Breast epithelium (tissue), 4 donors: Measurements from ENCODE around the gene ST6GALNAC3. TPM values are rescaled to one million over a fixed set of nuclear protein-coding genes. Genes with fewer than 3 reads are reported as not detected.

Source experiments
- DNase-seq, 2 donors: peaks; one replicate each; pipeline ENCODE4 v3.0.0-alpha.2; 2019; ENCODE audit warnings: low spot score in 2 of 2
- H3K27ac ChIP-seq, 2 donors: fragments of 200-600 bp; sonication (generic) in 1 of 2; one replicate each; pipeline ENCODE4 v1.5.1; 2016 to 2019; ENCODE audit warnings: mild to moderate bottlenecking in 1 of 2
- H3K27me3 ChIP-seq, 2 donors: fragments of 200-600 bp; sonication (generic) in 1 of 2; one replicate each; pipeline versions ENCODE4 v1.5.1 to v1.6.0; 2017 to 2019; ENCODE audit warnings: control low read depth in 1 of 2, mild to moderate bottlenecking in 1 of 2
- H3K36me3 ChIP-seq: fragments of 200-600 bp; one replicate; pipeline ENCODE4 v1.5.1; 2019
- H3K4me1 ChIP-seq, 2 donors: fragments of 200-600 bp; sonication (generic); one replicate each; pipeline ENCODE4 v1.5.1; 2016 to 2019; ENCODE audit warnings: control low read depth in 1 of 2
- H3K4me3 ChIP-seq, 3 donors: fragments of 200-600 bp; sonication (generic); 1 replicate in 2 of 3; 2 replicates in 1 of 3; pipeline ENCODE4 v1.5.1; 2016 to 2019; ENCODE audit warnings: mild to moderate bottlenecking in 3 of 3, moderate library complexity in 2 of 3
- H3K9me3 ChIP-seq, 2 donors: fragments of 200-600 bp; sonication (generic) in 1 of 2; one replicate each; pipeline ENCODE4 v1.5.1; 2016 to 2019; ENCODE audit warnings: control low read depth in 1 of 2
- CTCF ChIP-seq, 3 donors: fragments of 450-650 bp; IDR thresholded peaks; one replicate each; pipeline ENCODE4 v1.5.1; 2016 to 2017; ENCODE audit warnings: antibody characterized with exemption in 3 of 3, mild to moderate bottlenecking in 3 of 3, moderate library complexity in 3 of 3
- POLR2A ChIP-seq: fragments of 450-650 bp; IDR thresholded peaks from one replicate; pipeline ENCODE4 v1.6.1; 2016; ENCODE audit warnings: antibody characterized with exemption, mild to moderate bottlenecking, moderate library complexity
- POLR2AphosphoS5 ChIP-seq, 3 donors: sonication (generic); formaldehyde crosslinking; IDR thresholded peaks; one replicate each; pipeline ENCODE4 v1.6.1; 2017; ENCODE audit warnings: antibody characterized with exemption in 3 of 3
- intact Hi-C: fragments of 100-400 bp; cut with DNase I; formaldehyde crosslinking; loops from one replicate; pipeline ENCODE4 v1.15.1; 2023; ENCODE audit warnings: low total_unique reads
- total RNA-seq, 3 donors: library from RNA; depleted of rRNA; stranded (reverse); fragments of >200 nt; gene quantifications; one replicate each; pipeline ENCODE4 v1.1.0, GENCODE V29; 2016

Gene ST6GALNAC3
- total RNA-seq, 3 donors from 2014 or later = 4.1 to 14.4 (median 8.5) TPM

DNA sequence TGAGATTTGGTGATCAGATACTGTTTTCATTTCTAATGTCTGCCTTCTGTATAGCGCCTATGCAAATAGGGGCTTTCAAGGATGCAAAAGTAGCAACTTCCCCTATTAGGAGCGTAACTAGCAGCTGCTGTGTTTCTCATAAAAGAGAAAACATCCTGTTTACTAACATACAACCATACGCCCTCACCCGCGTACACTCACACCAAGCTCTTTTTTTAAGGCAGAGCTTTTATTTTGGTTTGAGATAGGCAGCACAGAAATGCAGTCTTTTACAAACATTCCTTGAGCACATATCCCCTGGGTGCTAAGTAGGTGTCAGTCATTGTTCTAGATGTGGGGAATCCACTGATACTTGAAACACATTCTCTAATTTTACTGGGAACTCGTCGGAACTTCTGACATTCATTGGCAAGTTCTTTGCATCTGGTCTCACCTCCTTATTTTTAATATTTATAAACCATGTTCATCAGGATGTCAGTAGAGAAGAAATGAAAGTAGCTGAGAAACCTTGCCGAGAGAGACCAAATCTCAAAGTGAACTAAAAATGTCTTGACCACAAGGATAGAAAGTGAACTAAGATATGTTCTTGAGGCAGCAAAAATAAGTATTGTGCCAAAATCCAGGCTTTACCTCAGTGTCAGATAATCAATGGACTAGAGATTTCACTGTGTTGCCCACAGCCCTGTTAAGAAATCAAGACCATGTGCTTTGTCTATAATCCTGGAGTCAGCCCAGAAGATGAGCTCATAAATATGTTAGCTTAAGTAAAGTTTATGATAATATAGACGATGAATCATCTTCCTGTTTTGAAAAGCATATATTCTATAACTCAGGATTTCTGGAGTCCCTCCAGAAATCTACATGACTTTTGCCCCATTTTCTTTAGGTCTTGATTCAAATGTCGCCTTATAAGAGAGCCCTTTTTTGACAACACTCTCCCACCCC lies 350.9 kb downstream of the ST6GALNAC3 start:
- intact Hi-C loops = no loop called here
- Histone ChIP-seq H3K36me3 (no peaks in the 10 kb centered on the region), H3K9me3 (no peaks in the 10 kb centered on the region), H3K4me1 (no peaks in the 10 kb centered on the region), H3K27ac (no peak overlapping the region), H3K27me3 (no peaks in the 10 kb centered on the region), H3K4me3 (no peak overlapping the region)
- no peak for TF ChIP-seq POLR2AphosphoS5 (IDR thresholded peaks at IDR 0.05)
- TF ChIP-seq POLR2A = no peak
- no peak for TF ChIP-seq CTCF (IDR thresholded peaks at IDR 0.05)
- no peak for DNase-seq

GRCh38 chr1:76426606-76427005 lies 352.1 kb downstream of the ST6GALNAC3 start:
- no peak overlapping the region for H3K4me3 ChIP-seq
- intact Hi-C loops = no loop called here
- no peaks in the 10 kb centered on the region for H3K36me3 ChIP-seq
- H3K4me1 ChIP-seq = no peaks in the 10 kb centered on the region
- H3K27me3 ChIP-seq = no peaks in the 10 kb centered on the region
- H3K9me3 ChIP-seq = no peaks in the 10 kb centered on the region
- DNase-seq = no peak
- TF ChIP-seq CTCF (IDR thresholded peaks at IDR 0.05) (no peak), POLR2AphosphoS5 (IDR thresholded peaks at IDR 0.05) (no peak), POLR2A (no peak)
- H3K27ac ChIP-seq = no peak overlapping the region

DNA sequence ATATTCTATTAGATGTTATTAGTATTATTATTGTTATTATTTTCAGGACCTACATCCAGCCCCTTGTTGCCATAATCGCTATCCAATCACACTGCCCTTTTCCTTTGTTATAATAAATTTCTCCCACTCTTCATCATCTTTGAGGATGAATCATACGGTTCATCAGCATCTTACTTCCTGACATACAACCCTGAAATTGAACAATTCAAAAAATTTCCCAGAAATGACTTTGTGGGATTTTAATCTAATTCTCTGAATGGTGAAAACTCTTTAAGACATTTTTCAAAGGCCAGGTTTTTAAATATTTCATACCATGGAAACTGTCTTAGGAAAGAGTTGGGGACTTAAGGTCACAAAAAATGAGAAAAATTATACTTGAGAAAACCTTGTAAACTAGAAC lies 353.5 kb downstream of the ST6GALNAC3 start:
- H3K36me3 ChIP-seq = no peaks in the 10 kb centered on the region
- H3K4me1 ChIP-seq = no peaks in the 10 kb centered on the region
- no peak overlapping the region for H3K27ac ChIP-seq
- no peaks in the 10 kb centered on the region for H3K27me3 ChIP-seq
- no peak overlapping the region for H3K4me3 ChIP-seq
- intact Hi-C loops = no loop called here
- DNase-seq = no peak
- no peaks in the 10 kb centered on the region for H3K9me3 ChIP-seq
- TF ChIP-seq POLR2A (no peak), CTCF (IDR thresholded peaks at IDR 0.05) (no peak), POLR2AphosphoS5 (IDR thresholded peaks at IDR 0.05) (no peak)

DNA sequence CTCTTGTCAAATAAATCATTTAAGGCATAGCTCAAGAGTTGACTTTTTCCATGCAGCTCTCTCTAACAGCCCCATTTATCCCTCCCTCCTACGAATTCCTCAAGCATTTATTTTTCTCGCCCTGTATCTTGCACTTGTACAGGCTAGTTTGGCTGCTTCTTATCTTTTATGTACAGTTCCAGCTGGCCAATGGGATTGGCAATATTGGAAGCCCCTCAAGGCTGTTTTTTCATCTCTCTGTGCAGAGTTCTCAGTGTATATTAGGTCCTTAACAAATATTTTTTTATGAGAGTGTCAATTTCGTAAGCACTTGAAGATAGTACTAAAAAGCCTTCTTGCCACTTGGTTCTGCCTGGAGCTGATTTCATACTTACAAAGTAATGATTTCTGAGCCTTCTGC lies 356.0 kb downstream of the ST6GALNAC3 start:
- Histone ChIP-seq H3K27me3 (no peaks in the 10 kb centered on the region), H3K36me3 (no peaks in the 10 kb centered on the region), H3K27ac (no peak overlapping the region), H3K4me1 (no peaks in the 10 kb centered on the region), H3K4me3 (no peak overlapping the region), H3K9me3 (no peaks in the 10 kb centered on the region)
- TF ChIP-seq CTCF (IDR thresholded peaks at IDR 0.05) (no peak), POLR2A (no peak), POLR2AphosphoS5 (IDR thresholded peaks at IDR 0.05) (no peak)
- intact Hi-C loops = no loop called here
- no peak for DNase-seq

DNA sequence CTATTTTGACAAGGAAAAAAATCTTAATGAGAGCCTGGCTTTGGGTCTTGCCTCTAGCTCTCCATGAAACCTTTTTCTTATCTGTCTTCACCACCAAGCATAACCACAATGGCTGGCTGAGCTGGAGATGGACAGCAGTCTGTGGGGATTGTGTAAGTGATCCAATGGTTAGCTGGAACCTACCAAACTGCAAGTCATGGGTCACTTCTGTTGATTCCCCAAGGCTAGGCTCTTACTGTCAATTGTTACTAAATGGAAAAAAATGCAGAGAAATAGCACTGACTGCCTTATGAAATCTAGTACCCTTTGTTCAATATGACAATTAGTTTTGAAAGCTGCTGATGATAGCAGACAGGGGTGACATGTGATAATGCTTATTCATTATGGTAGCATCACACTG lies 359.0 kb downstream of the ST6GALNAC3 start:
- H3K27ac ChIP-seq = no peak overlapping the region
- intact Hi-C loops = no loop called here
- H3K27me3 ChIP-seq = no peaks in the 10 kb centered on the region
- DNase-seq = no peak
- no peaks in the 10 kb centered on the region for H3K36me3 ChIP-seq
- no peaks in the 10 kb centered on the region for H3K9me3 ChIP-seq
- no peak overlapping the region for H3K4me3 ChIP-seq
- H3K4me1 ChIP-seq = no peaks in the 10 kb centered on the region
- TF ChIP-seq POLR2AphosphoS5 (IDR thresholded peaks at IDR 0.05) (no peak), POLR2A (no peak), CTCF (IDR thresholded peaks at IDR 0.05) (no peak)
